Bronchial epithelial cell (primary cell): Measurements from ENCODE around the gene TCF20. TPM values are rescaled to one million over a fixed set of nuclear protein-coding genes. Genes with fewer than 3 reads are reported as not detected.

Source experiments
- DNase-seq: peaks from one replicate; pipeline ENCODE4 v3.0.0-alpha.2; 2010; ENCODE audit warnings: low read depth
- FAIRE-seq: peaks from 2 replicates; lab custom pipeline; 2011; peaks lifted over from hg19 to GRCh38; lab: Jason Lieb, UNC
- H3K27me3 ChIP-seq: 2 replicates; pipeline ENCODE4 v1.5.1; 2011; ENCODE audit warnings: low read length; ENCODE audit not compliant: control insufficient read depth, insufficient read depth
- H3K36me3 ChIP-seq: 2 replicates; pipeline ENCODE4 v1.5.1; 2011; ENCODE audit warnings: low read length; ENCODE audit not compliant: control insufficient read depth, insufficient read depth
- H3K4me3 ChIP-seq: 2 replicates; pipeline ENCODE4 v1.5.1; 2011; ENCODE audit warnings: mild to moderate bottlenecking, low read depth, low read length, control low read depth
- total RNA-seq: library from RNA; depleted of rRNA; stranded (reverse); fragments of >200 nt; gene quantifications from 2 replicates; pipeline ENCODE4 v1.2.1, GENCODE V29; 2014
- TF ChIP-seq, protein P1 (sequence below): IDR thresholded peaks from 2 replicates; pipeline ENCODE4 v1.5.1; 2011; ENCODE audit warnings: mild to moderate bottlenecking, moderate library complexity, low read length, control low read depth, inconsistent platforms; ENCODE audit not compliant: insufficient read depth, severe bottlenecking

Gene TCF20
- total RNA-seq, 1 donor from 2014 or later: 40.8 TPM

DNA sequence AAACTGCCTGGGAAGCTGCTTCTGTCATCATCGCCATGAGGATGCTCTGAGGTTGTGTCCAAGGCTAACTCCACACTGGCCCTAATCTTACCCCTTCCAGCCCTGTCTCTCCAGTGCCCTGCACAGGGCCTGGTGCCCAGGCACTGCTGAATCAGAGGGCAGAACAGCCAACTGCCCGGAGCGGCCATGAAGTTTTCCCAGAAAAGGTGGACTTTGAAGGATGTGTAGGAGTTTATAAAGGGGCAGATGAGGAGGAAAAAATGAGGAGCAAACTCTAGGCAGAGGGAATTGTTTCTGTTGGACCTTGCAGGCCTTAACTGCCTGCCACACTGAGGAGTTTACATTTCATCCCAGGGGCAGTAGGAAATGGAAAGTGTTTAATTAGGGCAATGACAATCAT is 39.4 kb upstream of the TCF20 start:
- no peak for FAIRE-seq
- no peak overlapping the region for H3K4me3 ChIP-seq
- TF ChIP-seq, protein P1, sequence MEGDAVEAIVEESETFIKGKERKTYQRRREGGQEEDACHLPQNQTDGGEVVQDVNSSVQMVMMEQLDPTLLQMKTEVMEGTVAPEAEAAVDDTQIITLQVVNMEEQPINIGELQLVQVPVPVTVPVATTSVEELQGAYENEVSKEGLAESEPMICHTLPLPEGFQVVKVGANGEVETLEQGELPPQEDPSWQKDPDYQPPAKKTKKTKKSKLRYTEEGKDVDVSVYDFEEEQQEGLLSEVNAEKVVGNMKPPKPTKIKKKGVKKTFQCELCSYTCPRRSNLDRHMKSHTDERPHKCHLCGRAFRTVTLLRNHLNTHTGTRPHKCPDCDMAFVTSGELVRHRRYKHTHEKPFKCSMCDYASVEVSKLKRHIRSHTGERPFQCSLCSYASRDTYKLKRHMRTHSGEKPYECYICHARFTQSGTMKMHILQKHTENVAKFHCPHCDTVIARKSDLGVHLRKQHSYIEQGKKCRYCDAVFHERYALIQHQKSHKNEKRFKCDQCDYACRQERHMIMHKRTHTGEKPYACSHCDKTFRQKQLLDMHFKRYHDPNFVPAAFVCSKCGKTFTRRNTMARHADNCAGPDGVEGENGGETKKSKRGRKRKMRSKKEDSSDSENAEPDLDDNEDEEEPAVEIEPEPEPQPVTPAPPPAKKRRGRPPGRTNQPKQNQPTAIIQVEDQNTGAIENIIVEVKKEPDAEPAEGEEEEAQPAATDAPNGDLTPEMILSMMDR: no peak
- DNase-seq: no peak
- peaks cover 3% of the 10 kb centered on the region for H3K27me3 ChIP-seq
- H3K36me3 ChIP-seq: no peaks in the 10 kb centered on the region

DNA sequence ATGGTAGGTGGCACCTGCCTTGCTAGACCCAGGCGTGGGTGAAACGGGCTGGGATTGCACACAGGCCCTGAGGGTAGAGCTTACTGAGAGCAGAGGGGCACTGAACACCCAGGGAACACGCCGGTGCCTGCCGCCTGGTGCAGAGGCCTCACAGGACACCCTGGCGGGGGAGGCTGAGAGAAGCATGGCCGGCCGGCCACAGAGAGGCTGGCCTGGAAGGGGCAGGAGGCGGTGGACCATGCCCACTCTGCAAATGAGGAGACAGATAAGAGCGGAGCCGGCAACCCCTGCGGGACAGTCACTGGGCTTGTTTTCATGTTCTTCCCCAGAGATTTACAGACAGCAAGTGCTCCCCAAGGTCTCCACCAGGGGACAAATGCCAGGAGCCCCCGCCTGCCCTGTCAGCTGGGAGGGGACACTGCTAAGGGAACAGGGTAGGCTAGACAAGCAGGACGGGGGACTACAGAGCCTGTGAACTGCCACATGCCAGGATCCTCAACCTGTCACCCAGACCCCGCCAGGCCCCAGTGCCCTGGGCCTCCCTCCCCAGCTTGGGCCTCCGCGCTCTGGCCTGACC is 38.5 kb upstream of the TCF20 start:
- TF ChIP-seq, protein P1: no peak
- FAIRE-seq (no peak), DNase-seq (no peak)
- Histone ChIP-seq H3K27me3 (peaks cover 3% of the 10 kb centered on the region), H3K36me3 (no peaks in the 10 kb centered on the region), H3K4me3 (no peak overlapping the region)

DNA sequence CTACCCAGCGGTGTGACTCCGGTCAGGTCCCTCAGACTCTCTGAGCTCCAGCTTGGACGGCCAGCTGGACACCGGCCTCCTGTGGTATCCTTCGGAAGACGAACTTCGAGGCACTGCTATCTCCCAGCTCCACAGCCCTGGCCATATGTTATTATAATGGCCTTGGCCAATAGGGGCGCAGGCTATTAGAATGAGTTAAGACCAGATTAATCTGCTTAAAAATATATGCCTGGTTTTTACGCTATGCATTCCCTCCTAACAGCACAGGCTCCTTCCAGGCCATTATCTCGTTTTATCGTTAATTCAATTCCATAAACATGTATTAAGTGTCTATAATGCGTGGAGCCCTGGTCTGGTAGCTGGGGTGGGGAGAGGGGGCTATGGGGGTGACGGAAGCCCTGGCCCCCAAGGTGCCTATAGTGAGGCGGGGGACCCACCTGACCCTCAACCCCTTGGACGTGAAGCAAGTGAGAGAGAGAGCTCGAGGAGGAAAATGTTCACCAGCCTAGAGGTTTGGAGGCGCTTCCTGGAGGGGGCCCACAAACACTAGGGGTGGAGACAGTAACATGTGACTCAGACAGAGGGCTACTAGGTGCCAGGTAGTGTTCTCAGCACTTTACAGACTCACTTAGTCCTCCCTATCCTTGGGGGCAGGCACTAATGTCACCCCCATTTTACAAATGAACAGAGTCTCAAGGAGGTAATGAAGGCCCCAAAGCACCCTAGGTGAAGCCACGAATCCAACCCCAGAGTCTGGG is 37.5 kb upstream of the TCF20 start:
- Histone ChIP-seq H3K27me3 (peaks cover 3% of the 10 kb centered on the region), H3K4me3 (no peak overlapping the region), H3K36me3 (no peaks in the 10 kb centered on the region)
- TF ChIP-seq, protein P1: no peak
- FAIRE-seq (no peak), DNase-seq (no peak)

DNA sequence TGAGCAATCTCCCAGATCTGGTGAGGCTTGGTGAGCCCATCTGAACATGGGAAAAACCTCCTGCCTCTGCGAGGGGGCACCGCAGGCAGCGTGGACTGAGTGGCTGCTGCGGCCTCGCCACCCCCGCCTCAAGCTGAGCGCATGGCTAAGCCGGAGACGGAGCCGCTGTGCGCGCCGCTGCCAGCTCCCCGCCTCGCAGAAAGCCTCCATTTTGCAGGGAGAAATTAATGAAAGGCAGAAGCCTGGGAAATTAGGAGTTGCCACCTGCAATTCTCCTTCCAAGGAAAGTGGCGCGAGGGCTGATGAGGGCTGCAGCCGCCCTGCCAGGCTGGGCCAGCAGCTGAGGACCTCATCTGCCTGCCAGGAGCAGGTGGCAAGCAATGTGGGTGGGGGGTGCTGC is 35.6 kb upstream of the TCF20 start:
- TF ChIP-seq, protein P1: no peak
- DNase-seq (no peak), FAIRE-seq (no peak)
- H3K27me3 ChIP-seq: peaks cover 3% of the 10 kb centered on the region
- H3K4me3 ChIP-seq: no peak overlapping the region
- no peaks in the 10 kb centered on the region for H3K36me3 ChIP-seq

DNA sequence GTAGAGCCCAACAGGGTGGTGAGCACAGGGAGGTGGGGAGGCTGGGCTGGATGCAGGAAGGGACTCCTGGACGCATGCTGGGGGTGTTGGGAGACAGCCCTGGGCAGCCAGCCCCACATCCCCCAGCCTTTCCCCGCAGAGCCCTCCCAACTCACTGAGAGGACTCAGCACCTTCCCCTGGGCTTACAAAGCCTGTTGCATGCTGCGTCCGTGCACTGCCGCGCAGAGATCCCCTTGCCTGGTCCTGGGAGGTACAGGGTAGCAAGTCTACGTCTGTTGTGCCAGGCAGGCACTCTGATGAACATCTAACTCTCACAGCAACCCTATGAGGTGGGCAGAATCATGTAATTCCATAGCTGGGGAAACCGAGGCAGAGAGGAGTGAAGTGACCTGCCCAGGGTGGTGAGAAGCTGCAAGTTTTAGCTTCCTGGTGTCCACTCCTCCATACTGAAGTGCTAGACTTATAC is 33.9 kb upstream of the TCF20 start:
- DNase-seq (no peak), FAIRE-seq (peak; percentile 83)
- peaks cover 3% of the 10 kb centered on the region for H3K27me3 ChIP-seq
- TF ChIP-seq, protein P1: no peak
- H3K36me3 ChIP-seq: no peaks in the 10 kb centered on the region
- H3K4me3 ChIP-seq: no peak overlapping the region
